ENCODE measurements around the gene PTPRO. TPM values are rescaled to one million over a fixed set of nuclear protein-coding genes. Genes with fewer than 3 reads are reported as not detected.

Gene PTPRO
- total and polyA plus RNA-seq, 4 donors: 0.31 to 3.3 (median 1.1) TPM

DNA sequence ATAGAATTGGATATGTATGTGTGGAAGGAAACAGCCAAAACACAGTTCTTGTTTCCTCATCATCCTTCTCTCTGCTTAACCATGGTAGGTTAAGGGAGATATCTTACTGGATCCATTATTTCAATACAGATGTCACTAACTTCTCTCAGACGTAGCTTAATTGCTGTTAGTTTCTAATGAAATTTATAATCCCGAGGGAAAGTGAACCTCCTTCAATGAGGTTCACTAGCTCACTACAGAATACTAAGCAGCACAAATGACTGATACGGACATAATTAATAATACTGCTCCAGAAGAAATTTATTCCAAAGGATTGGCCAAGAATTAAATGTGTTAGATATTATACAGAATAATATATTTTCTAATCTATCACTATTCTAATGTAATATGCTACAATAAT, 28.6 kb upstream of the PTPRO start:
- Histone ChIP-seq H3K9me3 (ENCODE audit: control insufficient read depth in 4 of 4, low read length in 3 of 4) (no peaks in the 10 kb centered on the region), H3K9ac (ENCODE audit: low read depth in 1 of 2, low read length in 2 of 2) (no peak overlapping the region), H3K36me3 (ENCODE audit: control insufficient read depth in 4 of 4, insufficient read depth in 3 of 4, low read depth in 1 of 4, low read length in 3 of 4) (no peaks in the 10 kb centered on the region), H3K27ac (ENCODE audit: low read depth in 1 of 2, low read length in 2 of 2) (no peak overlapping the region), H3K27me3 (ENCODE audit: control insufficient read depth in 4 of 4, insufficient read depth in 4 of 4, low read length in 3 of 4) (peaks cover 0 to 2% (median under 1%) of the 10 kb centered on the region in 4 donors), H3K4me1 (ENCODE audit: control insufficient read depth in 4 of 4, insufficient read depth in 4 of 4, low read length in 3 of 4) (no peaks in the 10 kb centered on the region), H3K4me3 (ENCODE audit: low read depth in 1 of 3, low read length in 3 of 3) (no peak overlapping the region)
- no peak for DNase-seq (ENCODE audit: low spot score)
- TF ChIP-seq HNF4A (conservative IDR thresholded peaks at IDR 0.05) (no peak), RAD21 (IDR thresholded peaks at IDR 0.05) (no peak), SP1 (IDR thresholded peaks at IDR 0.05) (no peak)
- TF ChIP-seq, protein P1, sequence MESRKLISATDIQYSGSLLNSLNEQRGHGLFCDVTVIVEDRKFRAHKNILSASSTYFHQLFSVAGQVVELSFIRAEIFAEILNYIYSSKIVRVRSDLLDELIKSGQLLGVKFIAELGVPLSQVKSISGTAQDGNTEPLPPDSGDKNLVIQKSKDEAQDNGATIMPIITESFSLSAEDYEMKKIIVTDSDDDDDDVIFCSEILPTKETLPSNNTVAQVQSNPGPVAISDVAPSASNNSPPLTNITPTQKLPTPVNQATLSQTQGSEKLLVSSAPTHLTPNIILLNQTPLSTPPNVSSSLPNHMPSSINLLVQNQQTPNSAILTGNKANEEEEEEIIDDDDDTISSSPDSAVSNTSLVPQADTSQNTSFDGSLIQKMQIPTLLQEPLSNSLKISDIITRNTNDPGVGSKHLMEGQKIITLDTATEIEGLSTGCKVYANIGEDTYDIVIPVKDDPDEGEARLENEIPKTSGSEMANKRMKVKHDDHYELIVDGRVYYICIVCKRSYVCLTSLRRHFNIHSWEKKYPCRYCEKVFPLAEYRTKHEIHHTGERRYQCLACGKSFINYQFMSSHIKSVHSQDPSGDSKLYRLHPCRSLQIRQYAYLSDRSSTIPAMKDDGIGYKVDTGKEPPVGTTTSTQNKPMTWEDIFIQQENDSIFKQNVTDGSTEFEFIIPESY (IDR thresholded peaks at IDR 0.05): no peak
- TF ChIP-seq, protein P2, sequence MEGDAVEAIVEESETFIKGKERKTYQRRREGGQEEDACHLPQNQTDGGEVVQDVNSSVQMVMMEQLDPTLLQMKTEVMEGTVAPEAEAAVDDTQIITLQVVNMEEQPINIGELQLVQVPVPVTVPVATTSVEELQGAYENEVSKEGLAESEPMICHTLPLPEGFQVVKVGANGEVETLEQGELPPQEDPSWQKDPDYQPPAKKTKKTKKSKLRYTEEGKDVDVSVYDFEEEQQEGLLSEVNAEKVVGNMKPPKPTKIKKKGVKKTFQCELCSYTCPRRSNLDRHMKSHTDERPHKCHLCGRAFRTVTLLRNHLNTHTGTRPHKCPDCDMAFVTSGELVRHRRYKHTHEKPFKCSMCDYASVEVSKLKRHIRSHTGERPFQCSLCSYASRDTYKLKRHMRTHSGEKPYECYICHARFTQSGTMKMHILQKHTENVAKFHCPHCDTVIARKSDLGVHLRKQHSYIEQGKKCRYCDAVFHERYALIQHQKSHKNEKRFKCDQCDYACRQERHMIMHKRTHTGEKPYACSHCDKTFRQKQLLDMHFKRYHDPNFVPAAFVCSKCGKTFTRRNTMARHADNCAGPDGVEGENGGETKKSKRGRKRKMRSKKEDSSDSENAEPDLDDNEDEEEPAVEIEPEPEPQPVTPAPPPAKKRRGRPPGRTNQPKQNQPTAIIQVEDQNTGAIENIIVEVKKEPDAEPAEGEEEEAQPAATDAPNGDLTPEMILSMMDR (IDR thresholded peaks at IDR 0.05; ENCODE audit: low read depth, low read length, missing input control): no peak
- 84% methylated on average over 3 of the region's 3 CpGs for WGBS

DNA sequence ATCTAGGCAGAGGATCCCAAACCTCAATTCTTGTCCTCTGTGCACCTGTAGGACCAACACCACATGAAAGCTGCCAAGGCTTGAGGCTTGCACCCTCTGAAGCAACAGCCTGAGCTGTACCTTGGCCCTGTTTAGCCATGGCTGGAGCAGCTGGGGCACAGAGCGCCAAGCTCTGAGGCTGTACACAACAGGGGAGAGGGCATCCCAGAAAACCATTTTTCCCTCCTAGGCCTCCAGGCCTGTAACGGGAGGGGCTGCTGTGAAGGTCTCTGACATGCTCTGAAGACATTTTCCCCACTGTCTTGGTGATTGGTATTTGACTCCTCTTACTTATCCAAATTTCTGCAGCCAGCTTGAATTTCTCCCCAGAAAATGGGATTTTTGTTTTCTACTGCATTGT, 22.4 kb upstream of the PTPRO start:
- no peak overlapping the region for H3K4me3 ChIP-seq (ENCODE audit: low read depth in 1 of 3, low read length in 3 of 3)
- no peak overlapping the region for H3K9ac ChIP-seq (ENCODE audit: low read depth in 1 of 2, low read length in 2 of 2)
- 88% methylated on average over 2 of the region's 2 CpGs for WGBS
- H3K36me3 ChIP-seq (ENCODE audit: control insufficient read depth in 4 of 4, insufficient read depth in 3 of 4, low read depth in 1 of 4, low read length in 3 of 4): no peaks in the 10 kb centered on the region
- H3K27me3 ChIP-seq (ENCODE audit: control insufficient read depth in 4 of 4, insufficient read depth in 4 of 4, low read length in 3 of 4): peaks cover 0 to 2% (median 0%) of the 10 kb centered on the region in 4 donors
- peaks cover 0 to 4% (median 0%) of the 10 kb centered on the region in 4 donors for H3K9me3 ChIP-seq (ENCODE audit: control insufficient read depth in 4 of 4, low read length in 3 of 4)
- no peak overlapping the region for H3K27ac ChIP-seq (ENCODE audit: low read depth in 1 of 2, low read length in 2 of 2)
- TF ChIP-seq FOXA2 (IDR thresholded peaks at IDR 0.05) (no peak), JUND (IDR thresholded peaks at IDR 0.05) (no peak), SP1 (IDR thresholded peaks at IDR 0.05) (no peak), HNF4G (IDR thresholded peaks at IDR 0.05) (no peak), GABPA (IDR thresholded peaks at IDR 0.05 in 1 of 2, conservative IDR thresholded peaks at IDR 0.05 in 1 of 2) (no peak), HNF4A (conservative IDR thresholded peaks at IDR 0.05) (no peak), NR2F2 (IDR thresholded peaks at IDR 0.05) (no peak), EGR1 (IDR thresholded peaks at IDR 0.05; ENCODE audit: low read depth in 2 of 2) (no peak), RAD21 (IDR thresholded peaks at IDR 0.05) (no peak)
- TF ChIP-seq, protein P3, sequence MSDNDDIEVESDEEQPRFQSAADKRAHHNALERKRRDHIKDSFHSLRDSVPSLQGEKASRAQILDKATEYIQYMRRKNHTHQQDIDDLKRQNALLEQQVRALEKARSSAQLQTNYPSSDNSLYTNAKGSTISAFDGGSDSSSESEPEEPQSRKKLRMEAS (IDR thresholded peaks at IDR 0.05): no peak
- DNase-seq (ENCODE audit: low spot score): no peak
- no peaks in the 10 kb centered on the region for H3K4me1 ChIP-seq (ENCODE audit: control insufficient read depth in 4 of 4, insufficient read depth in 4 of 4, low read length in 3 of 4)

GRCh38 chr12:15304296-15304695, 18.0 kb upstream of the PTPRO start:
- TF ChIP-seq HNF4G (IDR thresholded peaks at IDR 0.05): no peak
- TF ChIP-seq REST (IDR thresholded peaks at IDR 0.05): no peak
- no peak for TF ChIP-seq EGR1 (IDR thresholded peaks at IDR 0.05; ENCODE audit: low read depth in 2 of 2)
- TF ChIP-seq TAF1 (conservative IDR thresholded peaks at IDR 0.05): no peak
- TF ChIP-seq FOXA1 (IDR thresholded peaks at IDR 0.05): no peak
- no peak for TF ChIP-seq GABPA (IDR thresholded peaks at IDR 0.05 in 1 of 2, conservative IDR thresholded peaks at IDR 0.05 in 1 of 2)
- TF ChIP-seq HNF4A (conservative IDR thresholded peaks at IDR 0.05): no peak
- TF ChIP-seq JUND (IDR thresholded peaks at IDR 0.05): no peak
- TF ChIP-seq RAD21 (IDR thresholded peaks at IDR 0.05): no peak
- TF ChIP-seq YY1 (IDR thresholded peaks at IDR 0.05): no peak
- TF ChIP-seq RXRA (IDR thresholded peaks at IDR 0.05): no peak
- H3K36me3 ChIP-seq (ENCODE audit: control insufficient read depth in 4 of 4, insufficient read depth in 3 of 4, low read depth in 1 of 4, low read length in 3 of 4): no peaks in the 10 kb centered on the region
- WGBS: 94% methylated on average over 2 of the region's 2 CpGs

More at GRCh38 chr12:15304296-15304695, 18.0 kb upstream of the PTPRO start:
- Histone ChIP-seq H3K9ac (ENCODE audit: low read depth in 1 of 2, low read length in 2 of 2) (no peak overlapping the region), H3K4me3 (ENCODE audit: low read depth in 1 of 3, low read length in 3 of 3) (no peak overlapping the region), H3K27ac (ENCODE audit: low read depth in 1 of 2, low read length in 2 of 2) (no peak overlapping the region), H3K9me3 (ENCODE audit: control insufficient read depth in 4 of 4, low read length in 3 of 4) (peaks cover 0 to 4% (median 0%) of the 10 kb centered on the region in 4 donors), H3K27me3 (ENCODE audit: control insufficient read depth in 4 of 4, insufficient read depth in 4 of 4, low read length in 3 of 4) (peaks cover 0 to 2% (median 0%) of the 10 kb centered on the region in 4 donors), H3K4me1 (ENCODE audit: control insufficient read depth in 4 of 4, insufficient read depth in 4 of 4, low read length in 3 of 4) (no peaks in the 10 kb centered on the region)
- no peak for DNase-seq (ENCODE audit: low spot score)

All from liver (tissue), 9 donors.